H1 (cell line): ENCODE results near the gene CATSPERD. TPM values are rescaled to one million over a fixed set of nuclear protein-coding genes. Genes with fewer than 3 reads are reported as not detected.

Experiments
- CTCF ChIA-PET: fragments of 300-600 bp; sonication (Branson Sonifier 250); formaldehyde crosslinking; loops from one replicate; lab custom pipeline; 2021; ENCODE audit not compliant: partially characterized antibody; lab: Charles Lee
- POLR2A ChIA-PET: fragments of 300-600 bp; sonication (Branson Sonifier 250); formaldehyde crosslinking; loops from one replicate; lab custom pipeline; 2021; ENCODE audit warnings: inconsistent platforms; ENCODE audit not compliant: partially characterized antibody; lab: Charles Lee
- DNase-seq, 2 experiments: peaks; one replicate each; pipeline versions ENCODE4 v3.0.0 to v3.0.0-alpha.2; 2010 to 2022; ENCODE audit warnings: low spot score in 2 of 2, low read depth in 1 of 2, mixed read lengths in 1 of 2
- FAIRE-seq: peaks from 2 replicates; lab custom pipeline; 2011; peaks lifted over from hg19 to GRCh38; lab: Jason Lieb, UNC
- H2AFZ ChIP-seq: 2 replicates; pipeline ENCODE4 v1.8.1; 2012; ENCODE audit warnings: low read length, inconsistent platforms
- H2AK5ac ChIP-seq: 2 replicates; pipeline ENCODE4 v1.6.1; 2013; ENCODE audit warnings: low read depth, low read length
- H2BK120ac ChIP-seq: replicated peaks from 2 replicates; pipeline ENCODE3; 2013; ENCODE audit warnings: low read depth, low read length, inconsistent platforms
- H2BK12ac ChIP-seq: 2 replicates; pipeline ENCODE4 v1.6.1; 2013; ENCODE audit warnings: low read depth, low read length
- H2BK15ac ChIP-seq: 2 replicates; pipeline ENCODE4 v1.6.1; 2013; ENCODE audit warnings: low read length
- H2BK20ac ChIP-seq: 2 replicates; pipeline ENCODE4 v1.6.1; 2013; ENCODE audit warnings: low read length
- H2BK5ac ChIP-seq: 2 replicates; pipeline ENCODE4 v1.6.1; 2013; ENCODE audit warnings: low read depth, low read length
- H3K14ac ChIP-seq: 2 replicates; pipeline ENCODE4 v1.6.1; 2013; ENCODE audit warnings: inconsistent platforms; ENCODE audit not compliant: insufficient read length
- H3K18ac ChIP-seq: 2 replicates; pipeline ENCODE4 v1.6.1; 2013; ENCODE audit warnings: low read length; ENCODE audit errors: extremely low read depth
- H3K23ac ChIP-seq: 2 replicates; pipeline ENCODE4 v1.6.1; 2013; ENCODE audit warnings: inconsistent platforms; ENCODE audit not compliant: insufficient read length
- H3K23me2 ChIP-seq: 2 replicates; pipeline ENCODE4 v1.6.1; 2013; ENCODE audit warnings: low read depth, low read length
- H3K27ac ChIP-seq: 2 replicates; pipeline ENCODE4 v1.6.1; 2011; ENCODE audit warnings: low read depth, low read length, inconsistent platforms
- H3K27me3 ChIP-seq, 4 experiments: replicated peaks in 1 of 4; 1 replicate in 1 of 4; 2 replicates in 3 of 4; pipeline versions ENCODE4 v1.6.1 to v1.8.1; 2011 to 2013; ENCODE audit warnings: low read length in 3 of 4, mild to moderate bottlenecking in 3 of 4, inconsistent platforms in 2 of 4, mixed read lengths in 2 of 4, moderate library complexity in 1 of 4; ENCODE audit not compliant: control insufficient read depth in 3 of 4, insufficient read depth in 3 of 4; ENCODE audit errors: extremely low read depth in 1 of 4
- H3K36me3 ChIP-seq, 4 experiments: 2 replicates each; pipeline versions ENCODE4 v1.6.1 to v1.8.1; 2011 to 2013; ENCODE audit warnings: mild to moderate bottlenecking in 4 of 4, low read length in 3 of 4, moderate library complexity in 2 of 4, control low read depth in 1 of 4, inconsistent platforms in 1 of 4; ENCODE audit not compliant: insufficient read depth in 4 of 4, control insufficient read depth in 2 of 4
- H3K4ac ChIP-seq: replicated peaks from 2 replicates; pipeline ENCODE3; 2013; ENCODE audit warnings: low read length, low read depth, mixed read lengths, inconsistent platforms; ENCODE audit not compliant: insufficient read length
- H3K4me1 ChIP-seq, 4 experiments: replicated peaks in 1 of 4; 1 replicate in 1 of 4; 2 replicates in 3 of 4; pipeline versions ENCODE4 v1.6.1 to v1.8.1; 2011 to 2013; ENCODE audit warnings: low read length in 3 of 4, inconsistent platforms in 2 of 4, mixed read lengths in 1 of 4; ENCODE audit not compliant: insufficient read depth in 4 of 4, control insufficient read depth in 3 of 4
- H3K4me2 ChIP-seq, 2 experiments: 2 replicates each; pipeline versions ENCODE4 v1.6.1 to v1.8.1; 2011 to 2013; ENCODE audit warnings: low read depth in 2 of 2, low read length in 2 of 2, control low read depth in 1 of 2, inconsistent platforms in 1 of 2, mild to moderate bottlenecking in 1 of 2; ENCODE audit not compliant: insufficient read depth in 1 of 2
- H3K4me3 ChIP-seq, 4 experiments: fragments of 200-600, 300-600 bp in 1 of 4; sonication (generic), shearing (Covaris generic), sonication (Bioruptor Twin) in 1 of 4; 2 replicates each; pipeline versions ENCODE4 v1.5.1 to v1.8.1; 2011 to 2016; ENCODE audit warnings: low read length in 4 of 4, low read depth in 3 of 4, control low read depth in 2 of 4, inconsistent platforms in 2 of 4, mild to moderate bottlenecking in 2 of 4, mixed read lengths in 1 of 4, moderate library complexity in 1 of 4; ENCODE audit not compliant: insufficient read depth in 2 of 4; ENCODE audit errors: extremely low read depth in 1 of 4
- H3K56ac ChIP-seq: replicated peaks from 2 replicates; pipeline ENCODE3; 2013; ENCODE audit warnings: low read depth, mild to moderate bottlenecking, mixed read lengths, low read length, inconsistent platforms; ENCODE audit not compliant: insufficient read length
- H3K79me1 ChIP-seq: 2 replicates; pipeline ENCODE4 v1.6.1; 2013; ENCODE audit warnings: low read depth, low read length, control low read depth
- H3K79me2 ChIP-seq, 2 experiments: 2 replicates each; pipeline versions ENCODE4 v1.6.1 to v1.8.1; 2012 to 2013; ENCODE audit warnings: low read length in 2 of 2, mild to moderate bottlenecking in 2 of 2, inconsistent platforms in 1 of 2; ENCODE audit not compliant: insufficient read depth in 2 of 2, control insufficient read depth in 1 of 2
- H3K9ac ChIP-seq, 4 experiments: replicated peaks in 1 of 4; 1 replicate in 1 of 4; 2 replicates in 3 of 4; pipeline versions ENCODE4 v1.6.1 to v1.8.1; 2011 to 2013; ENCODE audit warnings: low read depth in 3 of 4, low read length in 3 of 4, control low read depth in 2 of 4, mild to moderate bottlenecking in 2 of 4, moderate library complexity in 2 of 4, inconsistent platforms in 1 of 4; ENCODE audit errors: extremely low read depth in 1 of 4
- H3K9me3 ChIP-seq, 2 experiments: 2 replicates each; pipeline versions ENCODE4 v1.6.1 to v1.8.1; 2012 to 2013; ENCODE audit warnings: mild to moderate bottlenecking in 2 of 2, moderate library complexity in 2 of 2, control low read depth in 1 of 2, inconsistent platforms in 1 of 2, low read depth in 1 of 2, low read length in 1 of 2, mixed read lengths in 1 of 2; ENCODE audit not compliant: insufficient read depth in 2 of 2
- H4K20me1 ChIP-seq, 2 experiments: replicated peaks in 1 of 2; 2 replicates each; pipeline versions ENCODE3 to v1.8.1; 2011 to 2013; ENCODE audit warnings: inconsistent platforms in 2 of 2, low read length in 2 of 2, mild to moderate bottlenecking in 1 of 2; ENCODE audit not compliant: insufficient read depth in 2 of 2, control insufficient read depth in 1 of 2
- H4K5ac ChIP-seq: 2 replicates; pipeline ENCODE4 v1.6.1; 2013; ENCODE audit warnings: low read length, low read depth, mixed read lengths, inconsistent platforms; ENCODE audit not compliant: insufficient read length
- H4K8ac ChIP-seq: 2 replicates; pipeline ENCODE4 v1.8.0; 2013; ENCODE audit warnings: mild to moderate bottlenecking, moderate library complexity, low read length, inconsistent platforms; ENCODE audit not compliant: insufficient read depth; ENCODE audit errors: extremely low read depth
- H4K91ac ChIP-seq: replicated peaks from 2 replicates; pipeline ENCODE3; 2013; ENCODE audit warnings: low read length, mixed read lengths, inconsistent platforms; ENCODE audit not compliant: insufficient read length
- CEBPB ChIP-seq: IDR thresholded peaks from 2 replicates; pipeline ENCODE4 v1.6.1; 2012; ENCODE audit warnings: low read depth, low read length
- EGR1 ChIP-seq: IDR thresholded peaks from 2 replicates; pipeline ENCODE4 v1.6.1; 2011; ENCODE audit warnings: low read depth, low read length, borderline replicate concordance
- JUND ChIP-seq: IDR thresholded peaks from 2 replicates; pipeline ENCODE4 v1.6.1; 2011; ENCODE audit warnings: mild to moderate bottlenecking, improper control_type of control experiment, low read length
- SRF ChIP-seq: IDR thresholded peaks from 2 replicates; pipeline ENCODE4 v1.6.1; 2011; ENCODE audit warnings: mild to moderate bottlenecking, low read depth, low read length, moderate library complexity
- SUZ12 ChIP-seq: fragments of 200-600 bp; sonication (generic); IDR thresholded peaks from 2 replicates; pipeline ENCODE4 v1.6.1; 2012; ENCODE audit warnings: mild to moderate bottlenecking, inconsistent platforms, low read length, moderate library complexity, mixed read lengths
- TEAD4 ChIP-seq: IDR thresholded peaks from 2 replicates; pipeline ENCODE4 v1.6.1; 2012; ENCODE audit warnings: low read depth, low read length, inconsistent platforms, mixed read lengths
- WGBS, 2 experiments: shearing (Covaris generic) in 1 of 2; methylation state at CpG; one replicate each; pipeline versions ENCODE4 v1.1.6 to v1.1.7; 2013 to 2015; ENCODE audit warnings: low lambda C conversion rate in 2 of 2, mixed read lengths in 2 of 2, inconsistent platforms in 1 of 2, low coverage in 1 of 2, missing lambda C conversion rate in 1 of 2; ENCODE audit not compliant: insufficient replicate concordance in 2 of 2, insufficient coverage in 1 of 2, insufficient read length in 1 of 2; ENCODE audit errors: extremely low coverage in 1 of 2, missing lambda C conversion rate in 1 of 2; 5-methylcytosine and 5-hydroxymethylcytosine counted together
- polyA plus RNA-seq, 7 experiments: library from polyadenylated mRNA; depleted of rRNA in 3 of 7; stranded (reverse) in 5 of 7; unstranded in 2 of 7; fragments of >200 nt in 5 of 7; fragments of 200-250 nt in 2 of 7; gene quantifications; 1 replicate in 5 of 7; 2 replicates in 1 of 7; 4 replicates in 1 of 7; pipeline versions ENCODE4 v1.2.1 to v1.2.3, GENCODE V29; 2011 to 2013; ENCODE audit warnings: missing spikeins in 2 of 7, mixed read lengths in 2 of 7
- total RNA-seq: library from RNA; stranded (reverse); fragmentation: NEBNext Ultra II Directional; extraction: Animal tissue kit (Norgen Biotek cat#: 25700); gene quantifications from 2 replicates; pipeline ENCODE4 v1.2.1, GENCODE V29; 2021
- TF ChIP-seq, protein P1 (sequence below): IDR thresholded peaks from 2 replicates; pipeline ENCODE4 v1.6.1; 2012; ENCODE audit warnings: low read length, inconsistent platforms
- TF ChIP-seq, protein P2 (sequence below): IDR thresholded peaks from 2 replicates; pipeline ENCODE4 v1.6.1; 2012; ENCODE audit warnings: inconsistent platforms

CATSPERD gene
- total and polyA plus RNA-seq, 2 of the 8 experiments (the other 6 are each of a cell fraction or from before 2014, with no cell fraction given): 0.12 TPM; not detected in 1

DNA sequence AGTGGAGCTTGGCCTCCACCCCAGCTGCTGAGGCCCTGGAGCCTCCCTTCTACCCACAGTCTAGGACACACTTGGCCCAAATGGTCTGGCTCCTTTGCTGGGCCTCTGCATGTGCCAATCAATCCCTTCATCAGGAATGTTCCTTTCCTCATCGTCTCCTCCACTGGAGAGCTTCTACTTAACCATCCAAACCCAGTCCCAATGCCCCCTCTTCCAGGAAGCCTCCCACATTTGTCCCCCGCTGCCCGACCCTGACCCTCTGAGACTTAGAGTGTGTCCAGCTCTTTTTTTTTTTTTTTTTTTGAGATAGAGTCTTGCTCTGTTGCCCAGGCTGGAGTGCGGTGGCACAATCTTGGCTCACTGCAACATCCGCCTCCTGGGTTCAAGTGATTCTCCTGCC is 68.0 kb downstream of the CATSPERD start:
- peaks cover 0 to 10% of the 10 kb centered on the region in 2 experiments for H4K20me1 ChIP-seq
- no peak overlapping the region for H4K5ac ChIP-seq
- ChIA-PET POLR2A (interaction anchor here (0.5 to 4.5 kb wide), 5 partner anchors 9 to 127 kb away, joined by 3 to 32 read pairs (median 18); no protein-coding TSS in a partner anchor), CTCF (interaction anchor here (2.7 kb wide), 1 partner anchor 14 kb away, joined by 9 read pairs; no protein-coding TSS in a partner anchor)
- no peak overlapping the region for H2BK12ac ChIP-seq
- no peak overlapping the region for H3K9ac ChIP-seq
- no peak overlapping the region for H2BK5ac ChIP-seq
- peaks cover 5% of the 10 kb centered on the region; the same call in 1 of the 2 replicates for H3K79me1 ChIP-seq
- no peak overlapping the region for H2BK120ac ChIP-seq
- no peak overlapping the region for H2BK20ac ChIP-seq
- H3K23me2 ChIP-seq: peaks cover 3% of the 10 kb centered on the region; the same call in 1 of the 2 replicates
- H2AFZ ChIP-seq: no peak overlapping the region
- H3K23ac ChIP-seq: no peak overlapping the region
- H3K56ac ChIP-seq: no peak overlapping the region
- no peak overlapping the region for H3K4me2 ChIP-seq
- no peak overlapping the region for H2AK5ac ChIP-seq
- no peaks in the 10 kb centered on the region; a peak in 1 of 7 replicates for H3K4me1 ChIP-seq
- WGBS, 2 experiments: 89% methylated on average over 1 of the region's 5 CpGs; no CpG with 5 or more reads in 1 of the 2 experiments
- no peak overlapping the region for H3K4me3 ChIP-seq
- no peak overlapping the region for H2BK15ac ChIP-seq
- no peak overlapping the region for H4K91ac ChIP-seq
- peaks cover 20 to 40% (median 34%) of the 10 kb centered on the region in 4 experiments for H3K36me3 ChIP-seq
- no peak overlapping the region for H3K4ac ChIP-seq
- no peaks in the 10 kb centered on the region for H3K9me3 ChIP-seq
- no peaks in the 10 kb centered on the region for H3K27me3 ChIP-seq
- no peak overlapping the region for H3K27ac ChIP-seq
- no peak for DNase-seq
- no peak for FAIRE-seq
- no peak overlapping the region for H3K18ac ChIP-seq
- no peak overlapping the region for H3K14ac ChIP-seq
- H3K79me2 ChIP-seq: no peaks in the 10 kb centered on the region
- H4K8ac ChIP-seq: no peak overlapping the region
- no peak for TF ChIP-seq CEBPB
- TF ChIP-seq SUZ12: no peak
- TF ChIP-seq EGR1: no peak
- TF ChIP-seq, protein P1, sequence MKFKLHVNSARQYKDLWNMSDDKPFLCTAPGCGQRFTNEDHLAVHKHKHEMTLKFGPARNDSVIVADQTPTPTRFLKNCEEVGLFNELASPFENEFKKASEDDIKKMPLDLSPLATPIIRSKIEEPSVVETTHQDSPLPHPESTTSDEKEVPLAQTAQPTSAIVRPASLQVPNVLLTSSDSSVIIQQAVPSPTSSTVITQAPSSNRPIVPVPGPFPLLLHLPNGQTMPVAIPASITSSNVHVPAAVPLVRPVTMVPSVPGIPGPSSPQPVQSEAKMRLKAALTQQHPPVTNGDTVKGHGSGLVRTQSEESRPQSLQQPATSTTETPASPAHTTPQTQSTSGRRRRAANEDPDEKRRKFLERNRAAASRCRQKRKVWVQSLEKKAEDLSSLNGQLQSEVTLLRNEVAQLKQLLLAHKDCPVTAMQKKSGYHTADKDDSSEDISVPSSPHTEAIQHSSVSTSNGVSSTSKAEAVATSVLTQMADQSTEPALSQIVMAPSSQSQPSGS: no peak
- TF ChIP-seq TEAD4: no peak
- TF ChIP-seq SRF: no peak
- TF ChIP-seq, protein P2, sequence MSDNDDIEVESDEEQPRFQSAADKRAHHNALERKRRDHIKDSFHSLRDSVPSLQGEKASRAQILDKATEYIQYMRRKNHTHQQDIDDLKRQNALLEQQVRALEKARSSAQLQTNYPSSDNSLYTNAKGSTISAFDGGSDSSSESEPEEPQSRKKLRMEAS: no peak
- TF ChIP-seq JUND: no peak
